GM18951 (cell line): ENCODE data around the gene PARVB.
A peak's percentile ranks its signal among the peaks of the same experiment; 100 is the strongest.

Source experiments
- POLR2A ChIP-seq: IDR thresholded peaks from 4 replicates; pipeline ENCODE4 v1.6.1; 2011; ENCODE audit warnings: mild to moderate bottlenecking; ENCODE audit not compliant: insufficient read length, insufficient read depth; ENCODE audit errors: extremely low read depth
- in situ Hi-C: fragments of 300-500 bp; cut with MboI; formaldehyde crosslinking; loops from one replicate; pipeline ENCODE4 v1.12.0; 2022; ENCODE audit warnings: low sequenced_read_pairs, mixed read lengths, inconsistent platforms; ENCODE audit not compliant: unreplicated experiment

Gene PARVB

GRCh38 chr22:44171561-44171960 is 147.5 kb downstream of the PARVB start:
- in situ Hi-C loops = no loop called here
- TF ChIP-seq POLR2A = no peak

- in situ Hi-C loops = no loop called here
Measured at GRCh38 chr22:44172370-44173108, 148.4 kb downstream of the PARVB start.

GRCh38 chr22:44173154-44173553 is 149.1 kb downstream of the PARVB start:
- in situ Hi-C loops = no loop called here
- no peak for TF ChIP-seq POLR2A

More at GRCh38 chr22:44172370-44173108, 148.4 kb downstream of the PARVB start:
- TF ChIP-seq POLR2A = no peak

DNA sequence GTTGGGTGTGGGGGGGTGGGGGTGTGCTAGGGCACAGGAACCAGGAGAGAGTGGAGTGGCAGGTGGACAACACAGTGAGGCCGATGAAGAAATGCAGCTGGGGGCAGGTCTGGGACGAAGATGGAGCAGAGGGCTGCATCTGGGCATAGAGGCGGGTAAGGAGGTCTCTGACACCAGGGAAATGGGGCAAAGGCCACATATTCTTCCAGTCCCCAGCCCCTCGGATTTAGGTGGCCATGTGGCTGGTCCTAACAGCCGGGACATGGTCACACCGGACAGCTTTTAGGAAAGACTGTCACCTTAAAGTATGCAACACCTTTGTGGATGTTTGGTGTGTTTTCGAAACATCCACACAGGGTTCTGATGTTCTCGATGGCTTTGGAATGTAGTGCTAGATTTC is 151.6 kb downstream of the PARVB start:
- no peak for TF ChIP-seq POLR2A
- in situ Hi-C loops = no loop called here

DNA sequence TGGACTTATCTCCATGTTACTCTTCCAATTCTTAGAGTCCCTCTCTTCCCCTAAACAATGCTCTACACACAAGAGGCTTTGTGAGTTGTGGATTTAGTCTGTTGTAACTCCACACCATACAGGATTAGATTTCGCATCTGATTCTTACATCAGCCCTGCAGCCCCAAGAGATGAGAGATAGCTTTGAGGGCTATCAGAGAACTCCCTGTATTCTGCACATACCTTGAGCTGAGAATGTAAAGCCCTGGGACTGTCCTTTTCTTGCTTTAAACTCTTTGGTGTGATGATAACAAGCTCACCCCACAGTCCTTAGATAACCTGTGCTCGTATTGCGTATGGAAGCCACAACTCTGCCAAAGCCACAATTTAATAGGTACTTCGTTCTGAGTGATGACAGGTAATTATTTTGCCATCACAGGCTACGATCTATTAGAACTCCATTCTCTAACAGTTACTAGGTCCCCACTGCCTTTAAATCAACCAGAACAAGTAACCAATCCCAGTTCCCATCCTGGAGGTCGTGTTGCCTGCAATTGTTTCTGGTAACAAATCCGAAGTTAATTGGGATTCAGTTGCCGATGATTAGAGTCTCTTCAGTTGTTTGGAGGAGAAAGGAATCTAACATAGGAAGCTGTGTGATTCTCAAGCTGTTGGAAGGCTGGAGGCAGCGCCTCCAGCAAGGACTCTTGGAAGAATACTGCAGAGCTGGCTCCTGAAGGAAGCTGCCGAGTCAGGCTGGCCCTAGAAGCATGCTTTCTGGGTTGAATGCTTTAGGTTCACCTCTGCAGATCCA is 155.3 kb downstream of the PARVB start:
- in situ Hi-C loops = no loop called here
- TF ChIP-seq POLR2A = no peak

DNA sequence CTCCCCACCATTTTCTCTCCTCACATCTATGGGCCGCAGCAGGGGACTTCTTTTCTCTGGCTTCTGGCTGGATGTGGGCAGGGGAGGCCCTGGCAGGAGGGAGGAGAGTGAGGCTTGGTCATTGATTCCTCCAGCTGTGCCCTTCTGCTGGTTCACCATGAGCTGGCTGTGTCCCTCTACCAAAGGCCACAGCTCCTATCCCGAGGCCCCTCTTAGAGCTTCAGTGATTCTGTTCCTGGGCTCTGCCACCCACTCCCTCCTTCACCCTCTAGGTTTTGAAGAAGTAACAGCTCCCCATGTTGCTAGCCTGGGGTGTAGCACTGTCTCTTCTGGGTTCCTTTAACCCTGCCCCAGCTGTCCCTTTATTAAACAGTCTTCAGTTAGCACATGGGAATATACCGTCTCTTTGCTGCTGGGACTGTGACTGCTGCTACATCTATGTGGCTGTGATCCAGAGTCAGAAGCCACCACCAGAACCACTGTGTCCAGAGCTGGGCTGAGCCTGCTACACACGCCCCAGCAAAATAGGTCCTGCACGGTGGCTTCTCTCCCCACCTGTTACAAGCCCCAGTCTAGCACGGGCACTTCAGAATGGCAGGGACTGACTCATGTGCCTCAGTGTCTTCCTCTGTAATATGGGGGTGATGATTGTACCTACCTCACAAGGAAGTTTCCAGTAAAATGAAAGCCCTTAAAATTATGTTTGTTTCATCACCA is 156.0 kb downstream of the PARVB start:
- TF ChIP-seq POLR2A = no peak
- in situ Hi-C loops = no loop called here

DNA sequence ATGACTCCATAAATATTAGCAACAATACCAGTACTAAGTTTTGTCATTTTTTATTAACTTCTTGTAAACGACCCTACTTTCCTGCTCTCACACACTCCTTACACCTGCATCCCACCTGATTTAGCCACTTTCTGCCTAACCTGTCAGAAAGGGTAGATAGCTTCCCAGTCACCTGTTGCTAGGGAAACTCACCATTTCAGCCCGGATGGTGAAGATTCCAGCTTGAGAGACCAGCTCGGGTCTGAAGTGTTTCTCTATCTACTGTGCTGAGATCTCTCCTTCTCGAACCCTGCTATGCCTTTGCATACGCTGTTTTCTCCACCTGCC is 156.6 kb downstream of the PARVB start, which contains the start of gene PARVG:
Gene PARVG (plus strand): TSS at position 220 of the 327 bp plus-strand sequence. CDS start 2,405 bp downstream, outside the sequence.
- TF ChIP-seq POLR2A = no peak
- in situ Hi-C loops = no loop called here

DNA sequence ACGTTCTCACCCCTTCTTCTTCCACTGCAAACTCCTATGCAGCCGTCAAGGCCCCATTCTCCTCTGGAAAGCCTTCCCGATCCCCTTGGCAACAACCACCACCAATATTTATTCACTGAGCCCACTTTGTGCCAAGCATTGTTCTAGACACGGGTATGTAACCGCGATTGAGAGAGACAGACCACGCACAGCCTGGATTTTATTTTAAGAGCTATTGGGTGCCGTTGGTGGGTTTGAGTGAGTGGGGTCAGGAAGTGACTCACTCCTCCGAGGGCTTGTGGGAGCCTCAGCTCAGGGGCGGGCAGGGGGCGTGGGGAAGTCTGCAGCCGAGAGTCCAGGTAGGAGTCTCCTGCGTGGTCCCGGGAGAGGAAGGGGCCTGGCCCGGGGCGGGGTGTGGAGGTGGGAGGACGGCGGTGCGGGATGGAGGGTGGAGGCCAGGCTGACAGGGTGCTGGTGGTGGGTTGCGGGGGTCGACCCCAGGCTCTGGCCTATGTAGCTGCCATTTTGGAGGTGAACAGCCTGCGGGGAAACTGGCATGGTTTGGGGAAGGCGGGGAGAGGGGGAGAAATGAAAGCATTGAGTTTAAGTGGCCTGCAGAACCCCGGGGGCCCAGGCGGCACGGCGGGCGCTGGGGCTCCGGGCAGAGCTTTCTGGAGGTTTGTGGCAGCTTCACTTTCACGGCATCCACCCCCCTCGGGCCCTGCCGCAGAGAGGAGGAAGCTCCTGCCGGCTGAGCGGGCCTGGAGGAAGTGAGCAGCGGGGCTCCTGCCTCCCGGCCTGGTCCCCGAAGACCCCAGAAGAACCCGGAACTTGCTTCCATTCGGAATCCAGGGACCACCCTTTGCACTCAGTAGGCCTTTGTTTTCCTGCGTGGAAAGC is 157.2 kb downstream of the PARVB start:
- in situ Hi-C loops = no loop called here
- peak; percentile 59 for TF ChIP-seq POLR2A

GRCh38 chr22:44181912-44182587 is 157.9 kb downstream of the PARVB start:
- no peak for TF ChIP-seq POLR2A
- in situ Hi-C loops = no loop called here

GRCh38 chr22:44182588-44183286 is 158.6 kb downstream of the PARVB start:
- peak; percentile 55 for TF ChIP-seq POLR2A
- in situ Hi-C loops = no loop called here

- in situ Hi-C loops = no loop called here
- no peak for TF ChIP-seq POLR2A
Measured at GRCh38 chr22:44183287-44183588, 159.1 kb downstream of the PARVB start.

- TF ChIP-seq POLR2A = no peak
- in situ Hi-C loops = no loop called here
Measured at GRCh38 chr22:44184006-44184405, 159.9 kb downstream of the PARVB start.
